Measurements from ENCODE around the gene LGI2.

The LGI2 gene

GRCh38 chr4:25075851-25076250, 45.1 kb upstream of the LGI2 start:
- H3F3A ChIP-seq (ENCODE audit: insufficient read depth) = no peaks in the 10 kb centered on the region

GRCh38 chr4:25075129-25075528, 44.4 kb upstream of the LGI2 start:
- Histone ChIP-seq H2AFZ (ENCODE audit: low read depth, low read length, severe bottlenecking) (no peak overlapping the region), H3K36me3 (ENCODE audit: low read length) (no peaks in the 10 kb centered on the region), H3K27me3 (ENCODE audit: low read length) (no peaks in the 10 kb centered on the region), H3K9ac (ENCODE audit: low read length) (no peak overlapping the region), H3F3A (ENCODE audit: insufficient read depth) (no peaks in the 10 kb centered on the region), H4K20me1 (ENCODE audit: low read depth, low read length) (no peaks in the 10 kb centered on the region), H3K27ac (ENCODE audit: low read depth, low read length) (no peak overlapping the region), H3K9me2 (replicated peaks; ENCODE audit: insufficient read depth, low read length) (no peaks in the 10 kb centered on the region), H3K79me2 (ENCODE audit: insufficient read depth, low read length) (no peaks in the 10 kb centered on the region), H3K9me3 (ENCODE audit: insufficient read depth, low read length) (no peaks in the 10 kb centered on the region), H3K4me3 (ENCODE audit: insufficient read depth, low read length, poor library complexity, severe bottlenecking) (no peak overlapping the region), H3K4me2 (ENCODE audit: low read depth, low read length, poor library complexity, severe bottlenecking) (no peak overlapping the region)
- TF ChIP-seq CTCF (IDR thresholded peaks at IDR 0.05; ENCODE audit: insufficient read depth, low read length, poor library complexity, severe bottlenecking) = no peak
- TF ChIP-seq EZH2phosphoT487 (conservative IDR thresholded peaks at IDR 0.05; ENCODE audit: low read length) = no peak

More at GRCh38 chr4:25075851-25076250, 45.1 kb upstream of the LGI2 start:
- Histone ChIP-seq H2AFZ (ENCODE audit: low read depth, low read length, severe bottlenecking) (no peak overlapping the region), H3K9me2 (replicated peaks; ENCODE audit: insufficient read depth, low read length) (no peaks in the 10 kb centered on the region), H3K27me3 (ENCODE audit: low read length) (no peaks in the 10 kb centered on the region), H3K36me3 (ENCODE audit: low read length) (no peaks in the 10 kb centered on the region), H3K4me2 (ENCODE audit: low read depth, low read length, poor library complexity, severe bottlenecking) (no peak overlapping the region), H3K79me2 (ENCODE audit: insufficient read depth, low read length) (no peaks in the 10 kb centered on the region), H3K27ac (ENCODE audit: low read depth, low read length) (no peak overlapping the region), H3K9me3 (ENCODE audit: insufficient read depth, low read length) (no peaks in the 10 kb centered on the region), H3K4me3 (ENCODE audit: insufficient read depth, low read length, poor library complexity, severe bottlenecking) (no peak overlapping the region), H4K20me1 (ENCODE audit: low read depth, low read length) (no peaks in the 10 kb centered on the region), H3K9ac (ENCODE audit: low read length) (no peak overlapping the region)
- TF ChIP-seq EZH2phosphoT487 (conservative IDR thresholded peaks at IDR 0.05; ENCODE audit: low read length) = no peak
- no peak for TF ChIP-seq CTCF (IDR thresholded peaks at IDR 0.05; ENCODE audit: insufficient read depth, low read length, poor library complexity, severe bottlenecking)

GRCh38 chr4:25070545-25070944, 39.8 kb upstream of the LGI2 start:
- no peaks in the 10 kb centered on the region for H3K9me2 ChIP-seq (replicated peaks; ENCODE audit: insufficient read depth, low read length)
- TF ChIP-seq EZH2phosphoT487 (conservative IDR thresholded peaks at IDR 0.05; ENCODE audit: low read length) = no peak
- no peak overlapping the region for H2AFZ ChIP-seq (ENCODE audit: low read depth, low read length, severe bottlenecking)
- H3F3A ChIP-seq (ENCODE audit: insufficient read depth) = no peaks in the 10 kb centered on the region
- no peaks in the 10 kb centered on the region for H3K36me3 ChIP-seq (ENCODE audit: low read length)
- no peak overlapping the region for H3K27ac ChIP-seq (ENCODE audit: low read depth, low read length)
- no peaks in the 10 kb centered on the region for H4K20me1 ChIP-seq (ENCODE audit: low read depth, low read length)
- H3K79me2 ChIP-seq (ENCODE audit: insufficient read depth, low read length) = no peaks in the 10 kb centered on the region
- H3K4me3 ChIP-seq (ENCODE audit: insufficient read depth, low read length, poor library complexity, severe bottlenecking) = no peak overlapping the region
- H3K9me3 ChIP-seq (ENCODE audit: insufficient read depth, low read length) = no peaks in the 10 kb centered on the region
- H3K9ac ChIP-seq (ENCODE audit: low read length) = no peak overlapping the region
- H3K27me3 ChIP-seq (ENCODE audit: low read length) = no peaks in the 10 kb centered on the region
- no peak overlapping the region for H3K4me2 ChIP-seq (ENCODE audit: low read depth, low read length, poor library complexity, severe bottlenecking)

- no peaks in the 10 kb centered on the region for H3K9me3 ChIP-seq (ENCODE audit: insufficient read depth, low read length)
- no peaks in the 10 kb centered on the region for H4K20me1 ChIP-seq (ENCODE audit: low read depth, low read length)
- no peaks in the 10 kb centered on the region for H3K27me3 ChIP-seq (ENCODE audit: low read length)
- no peaks in the 10 kb centered on the region for H3K36me3 ChIP-seq (ENCODE audit: low read length)
- H3F3A ChIP-seq (ENCODE audit: insufficient read depth) = no peaks in the 10 kb centered on the region
- H2AFZ ChIP-seq (ENCODE audit: low read depth, low read length, severe bottlenecking) = no peak overlapping the region
- H3K79me2 ChIP-seq (ENCODE audit: insufficient read depth, low read length) = no peaks in the 10 kb centered on the region
- no peak for TF ChIP-seq CTCF (IDR thresholded peaks at IDR 0.05; ENCODE audit: insufficient read depth, low read length, poor library complexity, severe bottlenecking)
- no peak for TF ChIP-seq EZH2phosphoT487 (conservative IDR thresholded peaks at IDR 0.05; ENCODE audit: low read length)
- H3K9me2 ChIP-seq (replicated peaks; ENCODE audit: insufficient read depth, low read length) = no peaks in the 10 kb centered on the region
- H3K27ac ChIP-seq (ENCODE audit: low read depth, low read length) = no peak overlapping the region
- no peak overlapping the region for H3K4me3 ChIP-seq (ENCODE audit: insufficient read depth, low read length, poor library complexity, severe bottlenecking)
- no peak overlapping the region for H3K4me2 ChIP-seq (ENCODE audit: low read depth, low read length, poor library complexity, severe bottlenecking)
- no peak overlapping the region for H3K9ac ChIP-seq (ENCODE audit: low read length)
Observed at GRCh38 chr4:25069014-25069413, 38.3 kb upstream of the LGI2 start.

All from SU-DHL-6 (cell line).